ENCODE results near the gene TOMT.

The TOMT gene

GRCh38 chr11:72088076-72088808 lies 17.5 kb upstream of the TOMT start:
- no peak overlapping the region for H3K27ac ChIP-seq (ENCODE audit: low read length)
- H3K4me3 ChIP-seq (ENCODE audit: low read length) = no peak overlapping the region
- no peaks in the 10 kb centered on the region for H3K36me3 ChIP-seq (ENCODE audit: control insufficient read depth, insufficient read depth, low read length)
- no peaks in the 10 kb centered on the region for H3K9me3 ChIP-seq (ENCODE audit: control insufficient read depth, insufficient read depth, low read length)
- H3K27me3 ChIP-seq (ENCODE audit: control insufficient read depth, insufficient read depth, low read length) = no peaks in the 10 kb centered on the region
- no CpG with 5 or more reads among the region's 4 CpGs for WGBS (ENCODE audit: insufficient coverage, insufficient read length)
- no peak for DNase-seq (ENCODE audit: low read depth, low spot score)
- H3K4me1 ChIP-seq (ENCODE audit: control insufficient read depth, insufficient read depth, low read length) = no peaks in the 10 kb centered on the region

- no peaks in the 10 kb centered on the region for H3K9me3 ChIP-seq (ENCODE audit: control insufficient read depth, insufficient read depth, low read length)
- 0 out of 2 replicates have a peak, but pooled peaks cover 2% of the 10 kb centered on the region for H3K36me3 ChIP-seq (ENCODE audit: control insufficient read depth, insufficient read depth, low read length)
- WGBS (ENCODE audit: insufficient coverage, insufficient read length) = no CpG with 5 or more reads among the region's 4 CpGs
- H3K27me3 ChIP-seq (ENCODE audit: control insufficient read depth, insufficient read depth, low read length) = no peaks in the 10 kb centered on the region
- H3K4me1 ChIP-seq (ENCODE audit: control insufficient read depth, insufficient read depth, low read length) = no peaks in the 10 kb centered on the region
- no peak overlapping the region for H3K27ac ChIP-seq (ENCODE audit: low read length)
- no peak overlapping the region for H3K4me3 ChIP-seq (ENCODE audit: low read length)
- DNase-seq (ENCODE audit: low read depth, low spot score) = no peak
Observed at GRCh38 chr11:72091292-72091691, 14.4 kb upstream of the TOMT start.

- Histone ChIP-seq H3K27me3 (ENCODE audit: control insufficient read depth, insufficient read depth, low read length) (no peaks in the 10 kb centered on the region), H3K9me3 (ENCODE audit: control insufficient read depth, insufficient read depth, low read length) (no peaks in the 10 kb centered on the region), H3K4me3 (ENCODE audit: low read length) (no peak overlapping the region), H3K27ac (ENCODE audit: low read length) (no peak overlapping the region), H3K36me3 (ENCODE audit: control insufficient read depth, insufficient read depth, low read length) (peaks cover 19% of the 10 kb centered on the region), H3K4me1 (ENCODE audit: control insufficient read depth, insufficient read depth, low read length) (no peaks in the 10 kb centered on the region)
- WGBS (ENCODE audit: insufficient coverage, insufficient read length) = no CpG with 5 or more reads among the region's 3 CpGs
- DNase-seq (ENCODE audit: low read depth, low spot score) = no peak
Observed at GRCh38 chr11:72098741-72099140, 7.0 kb upstream of the TOMT start.

GRCh38 chr11:72100009-72100408 lies 5.7 kb upstream of the TOMT start:
- Histone ChIP-seq H3K9me3 (ENCODE audit: control insufficient read depth, insufficient read depth, low read length) (no peaks in the 10 kb centered on the region), H3K27me3 (ENCODE audit: control insufficient read depth, insufficient read depth, low read length) (no peaks in the 10 kb centered on the region), H3K4me1 (ENCODE audit: control insufficient read depth, insufficient read depth, low read length) (no peaks in the 10 kb centered on the region), H3K36me3 (ENCODE audit: control insufficient read depth, insufficient read depth, low read length) (peaks cover 19% of the 10 kb centered on the region), H3K27ac (ENCODE audit: low read length) (no peak overlapping the region), H3K4me3 (ENCODE audit: low read length) (no peak overlapping the region)
- DNase-seq (ENCODE audit: low read depth, low spot score) = no peak
- no CpG with 5 or more reads among the region's 3 CpGs for WGBS (ENCODE audit: insufficient coverage, insufficient read length)

GRCh38 chr11:72100462-72100861 lies 5.3 kb upstream of the TOMT start:
- H3K36me3 ChIP-seq (ENCODE audit: control insufficient read depth, insufficient read depth, low read length) = peaks cover 17% of the 10 kb centered on the region
- no peak for DNase-seq (ENCODE audit: low read depth, low spot score)
- no CpG with 5 or more reads among the region's 1 CpG for WGBS (ENCODE audit: insufficient coverage, insufficient read length)
- H3K27ac ChIP-seq (ENCODE audit: low read length) = no peak overlapping the region
- H3K9me3 ChIP-seq (ENCODE audit: control insufficient read depth, insufficient read depth, low read length) = no peaks in the 10 kb centered on the region
- H3K4me1 ChIP-seq (ENCODE audit: control insufficient read depth, insufficient read depth, low read length) = no peaks in the 10 kb centered on the region
- H3K27me3 ChIP-seq (ENCODE audit: control insufficient read depth, insufficient read depth, low read length) = no peaks in the 10 kb centered on the region
- no peak overlapping the region for H3K4me3 ChIP-seq (ENCODE audit: low read length)

GRCh38 chr11:72102162-72102561 lies 3.6 kb upstream of the TOMT start:
- Histone ChIP-seq H3K4me1 (ENCODE audit: control insufficient read depth, insufficient read depth, low read length) (no peaks in the 10 kb centered on the region), H3K4me3 (ENCODE audit: low read length) (peak overlapping the region; percentile 74; the same call in 1 of the 2 replicates), H3K27me3 (ENCODE audit: control insufficient read depth, insufficient read depth, low read length) (no peaks in the 10 kb centered on the region), H3K27ac (ENCODE audit: low read length) (no peak overlapping the region), H3K36me3 (ENCODE audit: control insufficient read depth, insufficient read depth, low read length) (peaks cover 17% of the 10 kb centered on the region), H3K9me3 (ENCODE audit: control insufficient read depth, insufficient read depth, low read length) (no peaks in the 10 kb centered on the region)
- WGBS (ENCODE audit: insufficient coverage, insufficient read length) = no CpG with 5 or more reads among the region's 4 CpGs
- DNase-seq (ENCODE audit: low read depth, low spot score) = no peak

GRCh38 chr11:72102631-72102945 lies 3.1 kb upstream of the TOMT start:
- Histone ChIP-seq H3K9me3 (ENCODE audit: control insufficient read depth, insufficient read depth, low read length) (no peaks in the 10 kb centered on the region), H3K4me3 (ENCODE audit: low read length) (peak overlapping the region; percentile 74), H3K27me3 (ENCODE audit: control insufficient read depth, insufficient read depth, low read length) (no peaks in the 10 kb centered on the region), H3K27ac (ENCODE audit: low read length) (no peak overlapping the region), H3K4me1 (ENCODE audit: control insufficient read depth, insufficient read depth, low read length) (no peaks in the 10 kb centered on the region), H3K36me3 (ENCODE audit: control insufficient read depth, insufficient read depth, low read length) (peaks cover 13% of the 10 kb centered on the region)
- no CpG with 5 or more reads among the region's 9 CpGs for WGBS (ENCODE audit: insufficient coverage, insufficient read length)
- DNase-seq (ENCODE audit: low read depth, low spot score) = no peak

- peaks cover 9% of the 10 kb centered on the region for H3K36me3 ChIP-seq (ENCODE audit: control insufficient read depth, insufficient read depth, low read length)
- no CpG with 5 or more reads among the region's 64 CpGs for WGBS (ENCODE audit: insufficient coverage, insufficient read length)
- H3K4me1 ChIP-seq (ENCODE audit: control insufficient read depth, insufficient read depth, low read length) = no peaks in the 10 kb centered on the region
- no peaks in the 10 kb centered on the region for H3K9me3 ChIP-seq (ENCODE audit: control insufficient read depth, insufficient read depth, low read length)
- peak within 1 kb of the TSS; percentile 74 for H3K4me3 ChIP-seq (ENCODE audit: low read length)
- H3K27me3 ChIP-seq (ENCODE audit: control insufficient read depth, insufficient read depth, low read length) = no peaks in the 10 kb centered on the region
- peak; percentile 98 for DNase-seq (ENCODE audit: low read depth, low spot score)
- no peak within 1 kb of the TSS for H3K27ac ChIP-seq (ENCODE audit: low read length)
Observed at GRCh38 chr11:72102946-72103753, 2.6 kb upstream of the TOMT start, which contains the start of gene LAMTOR1. LAMTOR1 (minus strand) TSS chr11:72103297; CDS start chr11:72103224, 73 bp downstream.

GRCh38 chr11:72103754-72104167 lies 2.0 kb upstream of the TOMT start:
- DNase-seq (ENCODE audit: low read depth, low spot score) = no peak
- Histone ChIP-seq H3K27me3 (ENCODE audit: control insufficient read depth, insufficient read depth, low read length) (no peaks in the 10 kb centered on the region), H3K36me3 (ENCODE audit: control insufficient read depth, insufficient read depth, low read length) (peaks cover 3% of the 10 kb centered on the region), H3K27ac (ENCODE audit: low read length) (no peak overlapping the region), H3K4me1 (ENCODE audit: control insufficient read depth, insufficient read depth, low read length) (no peaks in the 10 kb centered on the region), H3K9me3 (ENCODE audit: control insufficient read depth, insufficient read depth, low read length) (no peaks in the 10 kb centered on the region), H3K4me3 (ENCODE audit: low read length) (peak overlapping the region; percentile 16; the same call in 1 of the 2 replicates)
- WGBS (ENCODE audit: insufficient coverage, insufficient read length) = no CpG with 5 or more reads among the region's 11 CpGs

- H3K36me3 ChIP-seq (ENCODE audit: control insufficient read depth, insufficient read depth, low read length) = no peaks in the 10 kb centered on the region
- H3K4me3 ChIP-seq (ENCODE audit: low read length) = peak overlapping the region; percentile 40; the same call in 1 of the 2 replicates
- H3K4me1 ChIP-seq (ENCODE audit: control insufficient read depth, insufficient read depth, low read length) = peaks cover 3% of the 10 kb centered on the region; the same call in 1 of the 2 replicates
- no peak for DNase-seq (ENCODE audit: low read depth, low spot score)
- no peak overlapping the region for H3K27ac ChIP-seq (ENCODE audit: low read length)
- no CpG with 5 or more reads among the region's 10 CpGs for WGBS (ENCODE audit: insufficient coverage, insufficient read length)
- no peaks in the 10 kb centered on the region for H3K9me3 ChIP-seq (ENCODE audit: control insufficient read depth, insufficient read depth, low read length)
- H3K27me3 ChIP-seq (ENCODE audit: control insufficient read depth, insufficient read depth, low read length) = no peaks in the 10 kb centered on the region
Observed at GRCh38 chr11:72111300-72112142, 5.8 kb downstream of the TOMT start.

Data from iPS DF 6.9 (cell line).